ENCODE results near the gene RBM20.

Gene RBM20

DNA sequence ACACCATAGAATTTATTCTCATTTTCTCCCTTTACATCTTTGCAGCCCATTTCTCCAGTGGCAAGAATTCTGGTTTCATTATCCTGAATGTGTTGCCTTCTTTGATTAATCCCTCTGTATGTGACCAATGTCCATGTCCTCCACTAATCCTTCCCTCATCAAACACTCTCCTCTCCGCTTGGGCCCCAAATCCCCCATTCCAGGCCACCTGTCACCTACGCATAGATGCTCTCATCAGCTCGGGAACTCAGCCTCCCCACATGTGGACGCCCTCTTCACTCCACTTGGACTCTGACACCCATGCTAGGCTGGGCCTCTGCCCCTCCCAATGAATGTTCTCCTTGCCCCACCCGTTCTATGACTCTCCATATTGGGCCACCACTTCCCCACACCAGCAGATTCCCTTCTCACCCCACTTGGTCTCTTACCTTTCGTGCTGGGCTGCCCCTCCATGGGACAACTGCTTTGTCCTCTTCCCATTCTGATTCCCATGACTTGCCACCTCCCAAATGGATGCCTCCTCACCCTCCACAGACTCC lies 18.7 kb upstream of the RBM20 start:
- no peak overlapping the region for H3K4me3 ChIP-seq (ENCODE audit: low read depth, low read length)
- no peak for DNase-seq (ENCODE audit: low read depth, low spot score)
- in situ Hi-C loops (cut with HindIII; ENCODE audit: low sequenced_read_pairs), result no loop called here
- TF ChIP-seq, protein P1, sequence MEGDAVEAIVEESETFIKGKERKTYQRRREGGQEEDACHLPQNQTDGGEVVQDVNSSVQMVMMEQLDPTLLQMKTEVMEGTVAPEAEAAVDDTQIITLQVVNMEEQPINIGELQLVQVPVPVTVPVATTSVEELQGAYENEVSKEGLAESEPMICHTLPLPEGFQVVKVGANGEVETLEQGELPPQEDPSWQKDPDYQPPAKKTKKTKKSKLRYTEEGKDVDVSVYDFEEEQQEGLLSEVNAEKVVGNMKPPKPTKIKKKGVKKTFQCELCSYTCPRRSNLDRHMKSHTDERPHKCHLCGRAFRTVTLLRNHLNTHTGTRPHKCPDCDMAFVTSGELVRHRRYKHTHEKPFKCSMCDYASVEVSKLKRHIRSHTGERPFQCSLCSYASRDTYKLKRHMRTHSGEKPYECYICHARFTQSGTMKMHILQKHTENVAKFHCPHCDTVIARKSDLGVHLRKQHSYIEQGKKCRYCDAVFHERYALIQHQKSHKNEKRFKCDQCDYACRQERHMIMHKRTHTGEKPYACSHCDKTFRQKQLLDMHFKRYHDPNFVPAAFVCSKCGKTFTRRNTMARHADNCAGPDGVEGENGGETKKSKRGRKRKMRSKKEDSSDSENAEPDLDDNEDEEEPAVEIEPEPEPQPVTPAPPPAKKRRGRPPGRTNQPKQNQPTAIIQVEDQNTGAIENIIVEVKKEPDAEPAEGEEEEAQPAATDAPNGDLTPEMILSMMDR (IDR thresholded peaks at IDR 0.05; ENCODE audit: low read depth, low read length), result no peak

- H3K4me3 ChIP-seq (ENCODE audit: low read depth, low read length), result no peak overlapping the region
- in situ Hi-C loops (cut with HindIII; ENCODE audit: low sequenced_read_pairs), result no loop called here
- no peak for DNase-seq (ENCODE audit: low read depth, low spot score)
- TF ChIP-seq, protein P1 (IDR thresholded peaks at IDR 0.05; ENCODE audit: low read depth, low read length), result no peak
These were observed 17.9 kb upstream of the RBM20 start for GRCh38 chr10:110625951-110626855.

DNA sequence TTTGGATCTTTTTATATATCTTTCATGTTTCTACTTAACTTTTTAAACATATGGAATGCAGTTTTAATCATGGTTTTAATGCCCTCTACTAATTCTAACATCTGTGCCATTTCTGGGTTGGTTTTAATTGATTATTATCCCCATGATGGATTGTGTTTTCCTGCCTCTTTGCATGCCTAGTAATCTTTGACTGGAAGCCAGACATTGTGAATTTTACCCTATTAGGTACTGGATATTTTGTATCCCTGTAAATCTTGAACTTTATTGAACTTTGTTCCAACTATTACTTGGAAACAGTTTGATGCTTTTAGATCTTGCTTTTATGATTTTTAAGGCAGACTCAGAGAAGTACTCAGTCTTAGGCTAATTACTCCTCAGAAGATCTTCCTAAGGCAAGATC lies 16.0 kb upstream of the RBM20 start:
- H3K4me3 ChIP-seq (ENCODE audit: low read depth, low read length), result no peak overlapping the region
- TF ChIP-seq, protein P1 (IDR thresholded peaks at IDR 0.05; ENCODE audit: low read depth, low read length), result no peak
- in situ Hi-C loops (cut with HindIII; ENCODE audit: low sequenced_read_pairs), result no loop called here
- DNase-seq (ENCODE audit: low read depth, low spot score), result no peak

- TF ChIP-seq, protein P1 (IDR thresholded peaks at IDR 0.05; ENCODE audit: low read depth, low read length), result no peak
- no peak overlapping the region for H3K4me3 ChIP-seq (ENCODE audit: low read depth, low read length)
- in situ Hi-C loops (cut with HindIII; ENCODE audit: low sequenced_read_pairs), result no loop called here
- peak; percentile 87 for DNase-seq (ENCODE audit: low read depth, low spot score)
These were observed 14.4 kb upstream of the RBM20 start for GRCh38 chr10:110629680-110630191.

GRCh38 chr10:110631934-110632333 lies 12.2 kb upstream of the RBM20 start:
- TF ChIP-seq, protein P1 (IDR thresholded peaks at IDR 0.05; ENCODE audit: low read depth, low read length), result no peak
- DNase-seq (ENCODE audit: low read depth, low spot score), result no peak
- H3K4me3 ChIP-seq (ENCODE audit: low read depth, low read length), result no peak overlapping the region
- in situ Hi-C loops (cut with HindIII; ENCODE audit: low sequenced_read_pairs), result no loop called here

- no peak for DNase-seq (ENCODE audit: low read depth, low spot score)
- H3K4me3 ChIP-seq (ENCODE audit: low read depth, low read length), result no peak overlapping the region
- in situ Hi-C loops (cut with HindIII; ENCODE audit: low sequenced_read_pairs), result no loop called here
- TF ChIP-seq, protein P1 (IDR thresholded peaks at IDR 0.05; ENCODE audit: low read depth, low read length), result no peak
These were observed 11.4 kb upstream of the RBM20 start for GRCh38 chr10:110632591-110633215.
